Measurements from ENCODE around the gene GPAT2. TPM values are rescaled to one million over a fixed set of nuclear protein-coding genes. Genes with fewer than 3 reads are reported as not detected.
A peak's percentile ranks its signal among the peaks of the same experiment; 100 is the strongest.
"Not testable (repeated sequence)": the region's sequence is repeated elsewhere in the genome, so short reads cannot be mapped to it uniquely, and the experiment has no call there.

Gene GPAT2
- total RNA-seq, 1 experiment from 2014 or later: not detected

DNA sequence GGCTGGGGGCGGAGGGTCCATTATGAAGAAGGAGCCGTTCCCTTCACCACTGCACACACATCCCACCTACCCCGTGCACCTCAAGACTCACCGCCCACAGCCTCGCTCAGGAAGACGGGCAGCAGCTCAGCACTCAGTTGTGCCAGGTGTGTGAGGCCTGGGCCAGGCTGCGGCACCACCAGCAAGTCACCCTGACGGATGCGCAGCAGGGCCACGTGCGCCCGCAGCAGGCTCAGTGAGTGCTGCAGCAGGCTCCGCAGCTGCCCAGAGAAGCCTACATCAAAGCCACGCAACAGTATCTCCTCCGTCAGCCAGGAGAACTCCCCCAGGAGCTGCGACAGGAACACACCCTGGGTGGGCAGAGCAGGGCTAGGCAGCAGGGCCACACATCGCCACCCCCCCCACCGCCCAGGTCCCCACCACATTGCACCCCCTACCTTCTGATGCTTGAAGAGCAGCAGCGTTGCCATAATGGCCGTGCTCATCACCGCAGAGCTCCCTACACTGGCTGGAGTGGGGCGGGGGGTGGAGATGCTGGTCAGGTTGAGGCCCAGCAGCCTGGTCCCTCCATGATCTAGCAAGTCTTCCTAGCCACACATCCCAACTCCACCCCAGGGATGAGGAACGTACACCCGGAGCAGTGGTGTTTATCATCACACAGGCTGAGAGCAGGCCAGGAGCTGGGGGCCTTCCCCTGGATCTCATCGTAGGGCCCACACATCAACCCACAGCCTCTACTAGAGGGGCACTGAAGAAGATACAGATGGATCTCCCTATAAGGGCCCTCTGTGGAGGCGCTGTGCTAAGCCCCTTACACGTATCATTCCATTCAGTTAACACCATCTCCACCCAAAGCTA is 10.2 kb downstream of the GPAT2 start:
- Histone ChIP-seq H3K4me3 (ENCODE audit: low read length) (no peak overlapping the region), H2AFZ (ENCODE audit: low read length) (no peak overlapping the region), H3F3A (ENCODE audit: low read length, unreplicated experiment) (no peaks in the 10 kb centered on the region), H4K20me1 (ENCODE audit: low read length) (no peaks in the 10 kb centered on the region), H3K9me2 (replicated peaks; ENCODE audit: low read length) (no peaks in the 10 kb centered on the region), H3K9me3 (ENCODE audit: low read length) (no peaks in the 10 kb centered on the region), H3K4me1 (ENCODE audit: insufficient read depth, low read length) (no peaks in the 10 kb centered on the region), H3K36me3 (ENCODE audit: low read depth, low read length) (no peaks in the 10 kb centered on the region), H3K79me2 (ENCODE audit: low read length) (no peaks in the 10 kb centered on the region), H3K27me3 (ENCODE audit: low read length) (no peaks in the 10 kb centered on the region), H3K27ac (ENCODE audit: low read length) (no peak overlapping the region), H3K9ac (ENCODE audit: low read length) (no peak overlapping the region), H3K4me2 (ENCODE audit: low read length) (no peak overlapping the region)
- ATAC-seq (no peak), DNase-seq (no peak)
- intact Hi-C loops (cut with micrococcal nuclease): no loop called here
- POLR2A ChIA-PET (ENCODE audit: unreplicated experiment): no interaction called here
- CTCF ChIA-PET: no interaction called here
- BruUV-seq (replicated peaks): no TSS peak
- no peak for TF ChIP-seq EZH2phosphoT487 (IDR thresholded peaks at IDR 0.05; ENCODE audit: borderline replicate concordance, low read length)
- TF ChIP-seq EZH2 (IDR thresholded peaks at IDR 0.05; ENCODE audit: low read length, unreplicated experiment): no peak
- TF ChIP-seq, protein P1, sequence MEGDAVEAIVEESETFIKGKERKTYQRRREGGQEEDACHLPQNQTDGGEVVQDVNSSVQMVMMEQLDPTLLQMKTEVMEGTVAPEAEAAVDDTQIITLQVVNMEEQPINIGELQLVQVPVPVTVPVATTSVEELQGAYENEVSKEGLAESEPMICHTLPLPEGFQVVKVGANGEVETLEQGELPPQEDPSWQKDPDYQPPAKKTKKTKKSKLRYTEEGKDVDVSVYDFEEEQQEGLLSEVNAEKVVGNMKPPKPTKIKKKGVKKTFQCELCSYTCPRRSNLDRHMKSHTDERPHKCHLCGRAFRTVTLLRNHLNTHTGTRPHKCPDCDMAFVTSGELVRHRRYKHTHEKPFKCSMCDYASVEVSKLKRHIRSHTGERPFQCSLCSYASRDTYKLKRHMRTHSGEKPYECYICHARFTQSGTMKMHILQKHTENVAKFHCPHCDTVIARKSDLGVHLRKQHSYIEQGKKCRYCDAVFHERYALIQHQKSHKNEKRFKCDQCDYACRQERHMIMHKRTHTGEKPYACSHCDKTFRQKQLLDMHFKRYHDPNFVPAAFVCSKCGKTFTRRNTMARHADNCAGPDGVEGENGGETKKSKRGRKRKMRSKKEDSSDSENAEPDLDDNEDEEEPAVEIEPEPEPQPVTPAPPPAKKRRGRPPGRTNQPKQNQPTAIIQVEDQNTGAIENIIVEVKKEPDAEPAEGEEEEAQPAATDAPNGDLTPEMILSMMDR (conservative IDR thresholded peaks at IDR 0.05; ENCODE audit: low read depth, low read length): no peak

DNA sequence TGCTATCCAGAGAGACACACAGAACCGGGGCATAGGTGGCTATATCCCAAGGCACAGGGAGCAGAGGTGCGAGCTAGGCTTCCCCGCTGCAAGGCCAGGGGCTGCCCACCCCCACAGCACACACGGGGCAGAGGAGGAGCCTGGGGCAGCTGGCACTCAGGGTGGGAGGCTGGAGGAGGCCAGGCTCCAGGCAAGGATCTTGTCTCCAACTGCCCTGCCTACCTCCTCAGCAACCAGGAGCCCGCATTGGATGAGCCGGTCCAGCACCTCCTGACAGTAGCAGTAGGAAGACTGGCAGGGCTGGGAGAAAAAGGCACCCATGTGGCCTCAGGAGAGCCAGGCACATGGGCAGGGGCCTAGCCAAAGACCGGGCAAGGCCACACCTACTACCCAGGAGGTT is 11.0 kb downstream of the GPAT2 start:
- H2AFZ ChIP-seq (ENCODE audit: low read length); H3K4me2 ChIP-seq (ENCODE audit: low read length); CTCF ChIA-PET; H4K20me1 ChIP-seq (ENCODE audit: low read length); H3K27ac ChIP-seq (ENCODE audit: low read length); H3K9me2 ChIP-seq (replicated peaks; ENCODE audit: low read length); H3K9me3 ChIP-seq (ENCODE audit: low read length); DNase-seq; H3K79me2 ChIP-seq (ENCODE audit: low read length); BruUV-seq (replicated peaks); POLR2A ChIA-PET (ENCODE audit: unreplicated experiment); H3K9ac ChIP-seq (ENCODE audit: low read length); H3K36me3 ChIP-seq (ENCODE audit: low read depth, low read length); H3K27me3 ChIP-seq (ENCODE audit: low read length); ATAC-seq; H3K4me3 ChIP-seq (ENCODE audit: low read length); intact Hi-C loops (cut with micrococcal nuclease); H3F3A ChIP-seq (ENCODE audit: low read length, unreplicated experiment); H3K4me1 ChIP-seq (ENCODE audit: insufficient read depth, low read length): not testable (repeated sequence)

DNA sequence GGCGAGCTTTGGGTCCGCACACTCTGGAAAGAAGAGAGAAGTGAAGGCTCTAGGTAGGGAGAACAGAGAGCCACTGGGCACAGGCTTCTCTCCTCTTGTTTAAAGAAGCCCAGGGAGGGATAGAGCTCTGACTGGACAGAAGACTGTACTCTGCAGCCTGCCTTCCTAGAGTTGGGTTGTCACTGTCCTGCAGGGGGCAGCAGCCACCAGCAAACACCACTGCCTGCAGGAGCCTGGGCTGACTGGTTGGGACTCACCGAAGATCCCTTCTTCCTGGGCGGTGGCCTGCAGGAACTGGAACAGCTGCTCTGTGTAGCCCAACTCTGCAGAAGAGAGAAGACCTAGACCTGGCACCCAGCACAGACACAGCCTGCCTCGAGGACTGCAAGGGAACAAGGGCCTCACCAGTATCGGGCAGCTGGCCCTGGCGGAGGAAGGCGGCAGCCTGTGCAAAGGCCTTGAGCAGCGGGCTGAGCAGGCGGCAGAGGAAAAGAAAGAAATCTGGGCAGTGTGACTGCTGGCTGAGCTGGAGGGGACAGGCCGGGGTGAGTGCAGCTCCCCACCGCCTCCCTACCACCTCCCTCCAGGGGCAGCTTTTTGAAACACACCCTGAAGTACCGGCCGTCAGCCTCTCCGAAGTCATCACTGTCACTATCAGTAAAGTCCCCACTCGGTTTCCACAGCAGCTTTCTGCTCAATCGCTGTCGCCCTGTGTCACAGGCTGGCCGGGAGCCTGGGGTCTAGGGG is 11.8 kb downstream of the GPAT2 start:
- H3K4me2 ChIP-seq (ENCODE audit: low read length); H3K9me2 ChIP-seq (replicated peaks; ENCODE audit: low read length); H3K79me2 ChIP-seq (ENCODE audit: low read length); H3K9ac ChIP-seq (ENCODE audit: low read length); H3K27ac ChIP-seq (ENCODE audit: low read length); H3F3A ChIP-seq (ENCODE audit: low read length, unreplicated experiment); H3K4me3 ChIP-seq (ENCODE audit: low read length); H4K20me1 ChIP-seq (ENCODE audit: low read length); H3K36me3 ChIP-seq (ENCODE audit: low read depth, low read length); H2AFZ ChIP-seq (ENCODE audit: low read length); H3K4me1 ChIP-seq (ENCODE audit: insufficient read depth, low read length); BruUV-seq (replicated peaks); POLR2A ChIA-PET (ENCODE audit: unreplicated experiment); intact Hi-C loops (cut with micrococcal nuclease); H3K9me3 ChIP-seq (ENCODE audit: low read length); H3K27me3 ChIP-seq (ENCODE audit: low read length): not testable (repeated sequence)
- TF ChIP-seq, protein P1 (conservative IDR thresholded peaks at IDR 0.05; ENCODE audit: low read depth, low read length): peak; percentile 70
- CTCF ChIA-PET: interaction anchor here (0.6 to 1.2 kb wide), 5 partner anchors 31 to 509 kb away, joined by 3 to 11 read pairs (median 6); partner anchors contain the start of gene ADRA2B
- DNase-seq (peak; percentile 85), ATAC-seq (peak; percentile 97)

- H3K9me3 ChIP-seq (ENCODE audit: low read length); H3K4me3 ChIP-seq (ENCODE audit: low read length); BruUV-seq (replicated peaks); H3K36me3 ChIP-seq (ENCODE audit: low read depth, low read length); H3K9me2 ChIP-seq (replicated peaks; ENCODE audit: low read length); H2AFZ ChIP-seq (ENCODE audit: low read length); H3F3A ChIP-seq (ENCODE audit: low read length, unreplicated experiment); H3K4me2 ChIP-seq (ENCODE audit: low read length); H3K9ac ChIP-seq (ENCODE audit: low read length); H3K4me1 ChIP-seq (ENCODE audit: insufficient read depth, low read length); intact Hi-C loops (cut with micrococcal nuclease); H3K27me3 ChIP-seq (ENCODE audit: low read length); DNase-seq; H3K27ac ChIP-seq (ENCODE audit: low read length); H3K79me2 ChIP-seq (ENCODE audit: low read length); ATAC-seq; H4K20me1 ChIP-seq (ENCODE audit: low read length): not testable (repeated sequence)
- ChIA-PET POLR2A (ENCODE audit: unreplicated experiment) (interaction anchor here (0.7 kb wide), 1 partner anchor 96 kb away, joined by 3 read pairs; no protein-coding TSS in a partner anchor), CTCF (interaction anchor here (0.6 to 1.2 kb wide), 5 partner anchors 30 to 510 kb away, joined by 3 to 11 read pairs (median 6); partner anchors contain the start of gene ADRA2B)
Measured at GRCh38 chr2:96022126-96022525, 12.6 kb downstream of the GPAT2 start.

DNA sequence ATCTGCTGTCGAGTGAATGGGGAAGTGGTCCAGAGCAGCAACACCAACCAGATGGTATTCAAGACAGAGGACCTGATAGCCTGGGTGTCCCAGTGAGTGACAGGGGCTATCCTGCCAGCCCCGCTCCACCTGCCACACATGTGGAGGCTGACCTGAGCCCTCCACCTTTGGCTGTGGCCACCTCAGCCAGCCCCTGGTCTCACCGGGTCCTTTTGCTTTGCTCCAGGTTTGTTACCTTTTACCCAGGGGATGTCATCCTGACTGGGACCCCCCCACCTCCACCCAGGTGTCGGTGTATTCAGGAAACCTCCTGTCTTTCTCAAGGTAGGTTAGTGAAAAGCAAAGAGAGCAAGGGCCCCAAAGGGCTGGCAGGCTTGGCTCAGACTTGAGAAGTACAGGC is 13.6 kb downstream of the GPAT2 start:
- H3K9me3 ChIP-seq (ENCODE audit: low read length); H2AFZ ChIP-seq (ENCODE audit: low read length); ATAC-seq; BruUV-seq (replicated peaks); H3K27me3 ChIP-seq (ENCODE audit: low read length); H3F3A ChIP-seq (ENCODE audit: low read length, unreplicated experiment); H3K4me3 ChIP-seq (ENCODE audit: low read length); H3K4me1 ChIP-seq (ENCODE audit: insufficient read depth, low read length); CTCF ChIA-PET; H4K20me1 ChIP-seq (ENCODE audit: low read length); H3K4me2 ChIP-seq (ENCODE audit: low read length); H3K79me2 ChIP-seq (ENCODE audit: low read length); intact Hi-C loops (cut with micrococcal nuclease); DNase-seq; H3K9ac ChIP-seq (ENCODE audit: low read length); H3K27ac ChIP-seq (ENCODE audit: low read length); POLR2A ChIA-PET (ENCODE audit: unreplicated experiment); H3K36me3 ChIP-seq (ENCODE audit: low read depth, low read length); H3K9me2 ChIP-seq (replicated peaks; ENCODE audit: low read length): not testable (repeated sequence)
